WTC11 (cell line): ENCODE measurements around the gene MTUS2.

ENCODE experiments used
- NR2C2 ChIP-seq: sonication (generic); formaldehyde crosslinking; IDR thresholded peaks from 2 replicates; pipeline ENCODE4 v1.8.0; 2022; ENCODE audit warnings: mild to moderate bottlenecking, missing genetic modification reagents
- PRRX2 ChIP-seq: fragments of 250-450 bp; sonication (Bioruptor Pico); IDR thresholded peaks from 2 replicates; pipeline ENCODE4 v1.8.0; 2021; ENCODE audit warnings: mild to moderate bottlenecking
- SP1 ChIP-seq: sonication (generic); formaldehyde crosslinking; conservative IDR thresholded peaks from 2 replicates; pipeline ENCODE4 v1.8.1; 2022; ENCODE audit warnings: missing genetic modification reagents
- ZNF121 ChIP-seq: sonication (generic); formaldehyde crosslinking; IDR thresholded peaks from 2 replicates; pipeline ENCODE4 v1.8.0; 2023; ENCODE audit warnings: missing genetic modification reagents
- ZNF138 ChIP-seq: sonication (generic); formaldehyde crosslinking; conservative IDR thresholded peaks from 2 replicates; pipeline ENCODE4 v1.8.1; 2022; ENCODE audit warnings: mild to moderate bottlenecking, moderate library complexity, missing genetic modification reagents
- TF ChIP-seq, protein P1 (sequence below): fragments of 200-600 bp; IDR thresholded peaks from 2 replicates; pipeline ENCODE4 v1.8.0; 2022; ENCODE audit warnings: antibody characterized with exemption
- TF ChIP-seq, protein P2 (sequence below): sonication (generic); formaldehyde crosslinking; conservative IDR thresholded peaks from 2 replicates; pipeline ENCODE4 v1.8.1; 2022; ENCODE audit warnings: mild to moderate bottlenecking, missing genetic modification reagents
- TF ChIP-seq, protein P3 (sequence below): sonication (generic); formaldehyde crosslinking; IDR thresholded peaks from 2 replicates; pipeline ENCODE4 v1.8.1; 2022; ENCODE audit warnings: missing genetic modification reagents, borderline replicate concordance
- TF ChIP-seq, protein P4 (sequence below): sonication (generic); formaldehyde crosslinking; IDR thresholded peaks from 2 replicates; pipeline ENCODE4 v1.8.1; 2023; ENCODE audit warnings: mild to moderate bottlenecking, missing genetic modification reagents, moderate library complexity
- TF ChIP-seq, protein P5 (sequence below): fragments of 250-450 bp; sonication (Bioruptor Pico); IDR thresholded peaks from 2 replicates; pipeline ENCODE4 v1.8.0; 2021; ENCODE audit warnings: mild to moderate bottlenecking
- TF ChIP-seq, protein P6 (sequence below): sonication (generic); formaldehyde crosslinking; IDR thresholded peaks from 2 replicates; pipeline ENCODE4 v1.8.0; 2022; ENCODE audit warnings: mild to moderate bottlenecking, missing genetic modification reagents

DNA sequence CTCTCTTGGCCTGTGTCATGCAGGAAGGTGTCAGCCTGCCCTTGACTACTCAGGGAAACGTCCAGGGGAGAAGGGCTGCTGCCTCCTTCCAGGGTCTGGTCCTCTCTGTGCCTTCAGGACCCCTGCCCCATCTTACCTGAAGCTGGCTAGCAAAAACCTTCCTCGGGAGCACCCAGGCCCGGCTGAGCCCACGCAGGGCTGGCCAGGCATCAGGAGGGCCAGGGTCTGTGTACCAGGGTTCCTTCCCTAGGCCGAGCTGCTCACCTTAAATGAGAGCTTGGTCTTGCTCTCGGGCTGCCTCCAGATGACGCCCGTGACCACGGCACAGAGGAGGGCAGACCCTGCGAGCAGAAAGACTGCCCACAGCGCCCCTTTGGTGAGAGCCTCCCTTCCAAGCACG, 696.7 kb downstream of the MTUS2 start:
- TF ChIP-seq, protein P1, sequence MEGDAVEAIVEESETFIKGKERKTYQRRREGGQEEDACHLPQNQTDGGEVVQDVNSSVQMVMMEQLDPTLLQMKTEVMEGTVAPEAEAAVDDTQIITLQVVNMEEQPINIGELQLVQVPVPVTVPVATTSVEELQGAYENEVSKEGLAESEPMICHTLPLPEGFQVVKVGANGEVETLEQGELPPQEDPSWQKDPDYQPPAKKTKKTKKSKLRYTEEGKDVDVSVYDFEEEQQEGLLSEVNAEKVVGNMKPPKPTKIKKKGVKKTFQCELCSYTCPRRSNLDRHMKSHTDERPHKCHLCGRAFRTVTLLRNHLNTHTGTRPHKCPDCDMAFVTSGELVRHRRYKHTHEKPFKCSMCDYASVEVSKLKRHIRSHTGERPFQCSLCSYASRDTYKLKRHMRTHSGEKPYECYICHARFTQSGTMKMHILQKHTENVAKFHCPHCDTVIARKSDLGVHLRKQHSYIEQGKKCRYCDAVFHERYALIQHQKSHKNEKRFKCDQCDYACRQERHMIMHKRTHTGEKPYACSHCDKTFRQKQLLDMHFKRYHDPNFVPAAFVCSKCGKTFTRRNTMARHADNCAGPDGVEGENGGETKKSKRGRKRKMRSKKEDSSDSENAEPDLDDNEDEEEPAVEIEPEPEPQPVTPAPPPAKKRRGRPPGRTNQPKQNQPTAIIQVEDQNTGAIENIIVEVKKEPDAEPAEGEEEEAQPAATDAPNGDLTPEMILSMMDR, result no peak
- TF ChIP-seq, protein P2, sequence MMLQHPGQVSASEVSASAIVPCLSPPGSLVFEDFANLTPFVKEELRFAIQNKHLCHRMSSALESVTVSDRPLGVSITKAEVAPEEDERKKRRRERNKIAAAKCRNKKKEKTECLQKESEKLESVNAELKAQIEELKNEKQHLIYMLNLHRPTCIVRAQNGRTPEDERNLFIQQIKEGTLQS, result no peak
- TF ChIP-seq SP1 (CRISPR knock-in tag) (no peak), ZNF138 (no peak), NR2C2 (CRISPR knock-in tag) (no peak), ZNF121 (CRISPR knock-in tag) (no peak), PRRX2 (CRISPR knock-in tag) (no peak)
- TF ChIP-seq, protein P3, sequence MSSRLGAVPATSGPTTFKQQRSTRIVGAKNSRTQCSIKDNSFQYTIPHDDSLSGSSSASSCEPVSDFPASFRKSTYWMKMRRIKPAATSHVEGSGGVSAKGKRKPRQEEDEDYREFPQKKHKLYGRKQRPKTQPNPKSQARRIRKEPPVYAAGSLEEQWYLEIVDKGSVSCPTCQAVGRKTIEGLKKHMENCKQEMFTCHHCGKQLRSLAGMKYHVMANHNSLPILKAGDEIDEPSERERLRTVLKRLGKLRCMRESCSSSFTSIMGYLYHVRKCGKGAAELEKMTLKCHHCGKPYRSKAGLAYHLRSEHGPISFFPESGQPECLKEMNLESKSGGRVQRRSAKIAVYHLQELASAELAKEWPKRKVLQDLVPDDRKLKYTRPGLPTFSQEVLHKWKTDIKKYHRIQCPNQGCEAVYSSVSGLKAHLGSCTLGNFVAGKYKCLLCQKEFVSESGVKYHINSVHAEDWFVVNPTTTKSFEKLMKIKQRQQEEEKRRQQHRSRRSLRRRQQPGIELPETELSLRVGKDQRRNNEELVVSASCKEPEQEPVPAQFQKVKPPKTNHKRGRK (CRISPR knock-in tag), result no peak
- TF ChIP-seq, protein P4, sequence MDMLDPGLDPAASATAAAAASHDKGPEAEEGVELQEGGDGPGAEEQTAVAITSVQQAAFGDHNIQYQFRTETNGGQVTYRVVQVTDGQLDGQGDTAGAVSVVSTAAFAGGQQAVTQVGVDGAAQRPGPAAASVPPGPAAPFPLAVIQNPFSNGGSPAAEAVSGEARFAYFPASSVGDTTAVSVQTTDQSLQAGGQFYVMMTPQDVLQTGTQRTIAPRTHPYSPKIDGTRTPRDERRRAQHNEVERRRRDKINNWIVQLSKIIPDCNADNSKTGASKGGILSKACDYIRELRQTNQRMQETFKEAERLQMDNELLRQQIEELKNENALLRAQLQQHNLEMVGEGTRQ (CRISPR knock-in tag), result no peak
- TF ChIP-seq, protein P5, sequence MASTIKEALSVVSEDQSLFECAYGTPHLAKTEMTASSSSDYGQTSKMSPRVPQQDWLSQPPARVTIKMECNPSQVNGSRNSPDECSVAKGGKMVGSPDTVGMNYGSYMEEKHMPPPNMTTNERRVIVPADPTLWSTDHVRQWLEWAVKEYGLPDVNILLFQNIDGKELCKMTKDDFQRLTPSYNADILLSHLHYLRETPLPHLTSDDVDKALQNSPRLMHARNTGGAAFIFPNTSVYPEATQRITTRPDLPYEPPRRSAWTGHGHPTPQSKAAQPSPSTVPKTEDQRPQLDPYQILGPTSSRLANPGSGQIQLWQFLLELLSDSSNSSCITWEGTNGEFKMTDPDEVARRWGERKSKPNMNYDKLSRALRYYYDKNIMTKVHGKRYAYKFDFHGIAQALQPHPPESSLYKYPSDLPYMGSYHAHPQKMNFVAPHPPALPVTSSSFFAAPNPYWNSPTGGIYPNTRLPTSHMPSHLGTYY (CRISPR knock-in tag), result no peak
- TF ChIP-seq, protein P6, sequence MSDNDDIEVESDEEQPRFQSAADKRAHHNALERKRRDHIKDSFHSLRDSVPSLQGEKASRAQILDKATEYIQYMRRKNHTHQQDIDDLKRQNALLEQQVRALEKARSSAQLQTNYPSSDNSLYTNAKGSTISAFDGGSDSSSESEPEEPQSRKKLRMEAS (CRISPR knock-in tag), result no peak
